Keratinocyte (primary cell): ENCODE measurements around the gene PLEKHM1.
"Not testable (repeated sequence)": the region's sequence is repeated elsewhere in the genome, so short reads cannot be mapped to it uniquely, and the experiment has no call there.

Experiments used
- CTCF ChIP-seq, 3 experiments: IDR thresholded peaks in 1 of 3; conservative IDR thresholded peaks in 1 of 3; optimal IDR thresholded peaks in 1 of 3; 2 replicates in 2 of 3; 3 replicates in 1 of 3; pipeline versions ENCODE3 to v1.5.1; 2011; ENCODE audit warnings: low read length in 3 of 3, mild to moderate bottlenecking in 3 of 3, moderate library complexity in 2 of 3, control low read depth in 1 of 3, inconsistent platforms in 1 of 3; ENCODE audit not compliant: insufficient read depth in 2 of 3; ENCODE audit errors: extremely low read depth in 1 of 3
- EZH2 ChIP-seq: IDR thresholded peaks from one replicate; pipeline ENCODE4 v1.6.1; 2012; ENCODE audit warnings: inconsistent platforms, mild to moderate bottlenecking, low read length, moderate library complexity

- TF ChIP-seq EZH2; CTCF (optimal IDR thresholded peaks at IDR 0.05 in 1 of 3, IDR thresholded peaks at IDR 0.05 in 1 of 3, conservative IDR thresholded peaks at IDR 0.05 in 1 of 3; ENCODE audit: extremely low read depth in 1 of 3, insufficient read depth in 2 of 3, low read length in 3 of 3): not testable (repeated sequence)
Observed at GRCh38 chr17:45500478-45500877, 10.0 kb upstream of the PLEKHM1 start.
